Large intestine (tissue), 12 donors: ENCODE data around the gene VPS26A. TPM values are rescaled to one million over a fixed set of nuclear protein-coding genes. Genes with fewer than 3 reads are reported as not detected.

Source experiments
- DNase-seq, 2 donors: peaks; one replicate each; pipeline versions ENCODE4 v3.0.0 to v3.0.0-alpha.2; 2013
- H3K27ac ChIP-seq: one replicate; pipeline ENCODE4 v1.5.1; 2013; ENCODE audit warnings: low read length
- H3K27me3 ChIP-seq: 2 replicates; pipeline ENCODE4 v1.6.1; 2013; ENCODE audit warnings: low read length; ENCODE audit not compliant: control insufficient read depth, insufficient read depth
- H3K36me3 ChIP-seq: 2 replicates; pipeline ENCODE4 v1.6.1; 2013; ENCODE audit warnings: low read length; ENCODE audit not compliant: control insufficient read depth, insufficient read depth
- H3K4me1 ChIP-seq: one replicate; pipeline ENCODE4 v1.6.1; 2013; ENCODE audit warnings: low read length; ENCODE audit not compliant: control insufficient read depth, insufficient read depth
- H3K4me3 ChIP-seq: one replicate; pipeline ENCODE4 v1.5.1; 2013; ENCODE audit warnings: low read length
- H3K9me3 ChIP-seq: one replicate; pipeline ENCODE4 v1.6.1; 2013; ENCODE audit warnings: mild to moderate bottlenecking, low read depth, low read length, moderate library complexity; ENCODE audit not compliant: control insufficient read depth
- WGBS: methylation state at CpG from one replicate; pipeline ENCODE4 v1.1.5; 2013; ENCODE audit warnings: low lambda C conversion rate; ENCODE audit not compliant: insufficient coverage; 5-methylcytosine and 5-hydroxymethylcytosine counted together
- long read RNA-seq, 11 donors: transcript quantifications; one replicate each; lab custom pipeline, GENCODE V29; 2026
- polyA plus RNA-seq: library from polyadenylated mRNA; unstranded; fragments of 120-200 nt; gene quantifications from one replicate; pipeline ENCODE4 v1.2.1, GENCODE V29; 2013

VPS26A gene
- polyA plus RNA-seq: 57.7 TPM
- long read RNA-seq, donor 1, transcript VPS26A-201 (9 exons, 2,697 nt): major isoform, 14 of 14 reads
- long read RNA-seq, donor 1, partial matches to known transcripts: 0 of 14 reads
- long read RNA-seq, donor 1, other reads (novel, unspliced or antisense): 0 of 14 reads
- long read RNA-seq, donor 2, transcript VPS26A-201 (9 exons, 2,697 nt): major isoform, 37 of 59 reads
- long read RNA-seq, donor 2, partial matches to known transcripts: 21 of 59 reads
- long read RNA-seq, donor 2, other reads (novel, unspliced or antisense): 0 of 59 reads
- long read RNA-seq, donor 3: 0 reads
- long read RNA-seq, donor 4, partial matches to known transcripts: 0 of 1 reads
- long read RNA-seq, donor 4, other reads (novel, unspliced or antisense): 0 of 1 reads
- long read RNA-seq, donor 5, transcript VPS26A-201 (9 exons, 2,697 nt): major isoform, 16 of 16 reads
- long read RNA-seq, donor 5, partial matches to known transcripts: 0 of 16 reads
- long read RNA-seq, donor 5, other reads (novel, unspliced or antisense): 0 of 16 reads
- long read RNA-seq, donor 6, transcript VPS26A-201 (9 exons, 2,697 nt): major isoform, 18 of 25 reads
- long read RNA-seq, donor 6, partial matches to known transcripts: 7 of 25 reads
- long read RNA-seq, donor 6, other reads (novel, unspliced or antisense): 0 of 25 reads
- long read RNA-seq, donor 7, transcript VPS26A-201 (9 exons, 2,697 nt): major isoform, 5 of 15 reads
- long read RNA-seq, donor 7, partial matches to known transcripts: 9 of 15 reads
- long read RNA-seq, donor 7, other reads (novel, unspliced or antisense): 0 of 15 reads
- long read RNA-seq, donor 8, transcript VPS26A-201 (9 exons, 2,697 nt): major isoform, 27 of 76 reads
- long read RNA-seq, donor 8, partial matches to known transcripts: 49 of 76 reads
- long read RNA-seq, donor 8, other reads (novel, unspliced or antisense): 0 of 76 reads
- long read RNA-seq, donor 9, transcript VPS26A-201 (9 exons, 2,697 nt): major isoform, 17 of 24 reads
- long read RNA-seq, donor 9, partial matches to known transcripts: 7 of 24 reads
- long read RNA-seq, donor 9, other reads (novel, unspliced or antisense): 0 of 24 reads
- long read RNA-seq, donor 10, transcript VPS26A-201 (9 exons, 2,697 nt): major isoform, 18 of 28 reads
- long read RNA-seq, donor 10, partial matches to known transcripts: 10 of 28 reads
- long read RNA-seq, donor 10, other reads (novel, unspliced or antisense): 0 of 28 reads
- long read RNA-seq, donor 11, transcript VPS26A-201 (9 exons, 2,697 nt): major isoform, 17 of 30 reads
- long read RNA-seq, donor 11, partial matches to known transcripts: 13 of 30 reads
- long read RNA-seq, donor 11, other reads (novel, unspliced or antisense): 0 of 30 reads

DNA sequence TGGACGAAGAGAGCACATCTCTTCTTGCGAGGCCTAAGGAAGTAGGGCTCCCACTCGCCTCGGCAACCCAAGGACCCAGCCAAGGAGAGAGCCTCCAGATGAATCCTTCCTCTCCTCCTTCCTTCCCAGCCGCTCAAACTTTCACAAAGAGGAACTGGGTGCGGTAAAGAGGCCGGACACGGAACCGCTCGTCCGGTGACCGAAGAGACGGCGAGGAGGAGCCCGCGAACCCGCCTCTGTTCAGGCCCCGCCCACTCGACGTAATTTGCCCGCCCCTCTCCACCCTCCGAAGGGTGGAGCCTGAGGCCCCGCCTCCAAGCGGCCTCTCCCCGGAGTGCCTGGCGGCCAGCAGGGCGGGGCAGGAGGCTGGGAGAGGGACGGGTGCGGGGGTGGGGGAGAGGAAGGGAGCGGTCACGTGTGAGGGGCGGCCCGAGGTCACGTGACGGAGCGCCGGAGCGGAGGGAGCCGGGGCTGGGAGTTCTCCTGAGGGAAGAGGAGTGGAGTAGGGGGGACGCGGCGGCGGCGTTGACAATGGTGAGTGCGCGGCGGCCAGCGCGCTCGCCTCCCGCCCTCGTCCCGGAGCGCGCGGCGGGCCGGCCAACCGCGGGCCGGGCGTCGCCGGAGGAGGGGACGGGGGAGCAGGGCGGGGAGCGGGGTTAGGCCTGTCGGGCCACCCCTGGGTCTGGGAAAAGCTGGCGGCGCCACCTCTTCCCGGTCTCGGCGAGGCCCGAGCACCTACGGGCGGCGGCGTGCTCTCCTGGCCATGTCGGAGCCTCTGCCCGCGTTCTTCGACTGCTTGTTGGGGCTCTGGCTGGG, at the start of gene VPS26A:
VPS26A (plus strand) TSS at position 432 of the 816 bp plus-strand sequence; CDS start at position 532, 100 bp downstream.
- Histone ChIP-seq H3K4me3 (peak within 1 kb of the TSS; percentile 93), H3K36me3 (no peaks in the 10 kb centered on the region), H3K27me3 (no peaks in the 10 kb centered on the region), H3K27ac (peak within 1 kb of the TSS; percentile 88), H3K4me1 (peaks cover 4% of the 10 kb centered on the region), H3K9me3 (no peaks in the 10 kb centered on the region)
- WGBS: no CpG with 5 or more reads among the region's 82 CpGs
- DNase-seq: peak; percentile 99

DNA sequence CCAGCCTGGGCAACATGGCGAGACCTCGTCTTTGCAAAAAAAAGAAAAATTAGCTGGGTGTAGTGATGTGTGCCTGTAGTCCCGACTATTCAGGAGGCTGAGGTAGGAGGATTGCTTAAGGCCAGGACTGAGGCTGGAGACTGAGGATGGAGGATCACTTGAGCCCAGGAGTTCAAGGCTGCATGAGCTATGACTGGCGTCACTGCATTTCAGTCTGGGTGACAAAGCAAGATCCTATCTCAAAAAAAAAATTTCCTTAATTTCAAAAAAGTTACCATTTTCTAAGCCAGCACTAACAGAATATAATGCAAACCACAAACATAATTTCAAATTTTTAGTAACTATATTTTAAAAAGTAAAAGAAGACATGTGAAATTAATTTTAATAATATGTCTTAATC, 49.4 kb upstream of the VPS26A start:
- Histone ChIP-seq H3K9me3 (no peaks in the 10 kb centered on the region), H3K4me1 (no peaks in the 10 kb centered on the region), H3K4me3 (no peak overlapping the region), H3K27ac (no peak overlapping the region), H3K27me3 (no peaks in the 10 kb centered on the region), H3K36me3 (no peaks in the 10 kb centered on the region)
- WGBS: 100% methylated on average over 1 of the region's 4 CpGs
- no peak for DNase-seq

DNA sequence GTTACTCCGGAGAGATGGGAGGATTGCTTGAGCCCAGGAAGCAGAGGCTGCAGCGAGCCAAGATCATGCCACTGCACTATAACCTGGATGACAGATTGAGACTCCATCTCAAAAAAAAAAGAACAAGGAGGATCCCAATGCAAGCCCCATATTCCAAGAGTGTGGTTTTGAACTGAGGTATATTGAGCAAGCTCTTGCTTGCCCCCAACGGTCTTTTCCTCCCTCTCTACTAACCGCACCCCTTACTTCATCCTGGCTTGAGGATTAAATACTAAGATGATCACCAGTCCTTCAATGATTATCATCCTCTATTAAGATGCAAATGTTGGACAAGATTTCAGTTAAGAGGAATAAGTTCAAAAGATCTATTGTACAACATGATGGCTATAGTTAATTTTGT, 48.5 kb upstream of the VPS26A start:
- Histone ChIP-seq H3K4me1 (no peaks in the 10 kb centered on the region), H3K27me3 (no peaks in the 10 kb centered on the region), H3K27ac (no peak overlapping the region), H3K9me3 (no peaks in the 10 kb centered on the region), H3K36me3 (no peaks in the 10 kb centered on the region), H3K4me3 (no peak overlapping the region)
- WGBS: 100% methylated on average over 1 of the region's 4 CpGs
- no peak for DNase-seq

DNA sequence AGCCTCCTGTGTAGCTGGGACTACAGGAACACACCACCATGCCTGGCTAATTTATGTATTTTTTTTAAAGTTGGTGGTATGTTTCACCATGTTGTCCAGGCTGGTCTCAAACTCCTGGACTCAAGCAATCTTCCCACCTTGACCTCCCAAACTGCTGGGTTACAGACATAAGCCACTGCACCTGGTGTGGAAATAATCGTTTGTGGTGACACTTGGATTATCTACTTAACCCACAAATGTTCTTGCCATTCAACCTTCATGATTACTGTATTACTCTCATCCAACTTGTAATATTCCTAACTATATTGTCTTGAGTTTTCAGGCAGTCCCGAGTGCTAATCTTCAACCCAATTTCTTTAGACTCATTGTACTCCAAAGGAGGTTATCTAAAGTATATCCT, 45.7 kb upstream of the VPS26A start:
- Histone ChIP-seq H3K4me1 (no peaks in the 10 kb centered on the region), H3K27me3 (no peaks in the 10 kb centered on the region), H3K4me3 (no peak overlapping the region), H3K36me3 (no peaks in the 10 kb centered on the region), H3K9me3 (no peaks in the 10 kb centered on the region), H3K27ac (no peak overlapping the region)
- no peak for DNase-seq
- WGBS: 67% methylated on average over 1 of the region's 2 CpGs

DNA sequence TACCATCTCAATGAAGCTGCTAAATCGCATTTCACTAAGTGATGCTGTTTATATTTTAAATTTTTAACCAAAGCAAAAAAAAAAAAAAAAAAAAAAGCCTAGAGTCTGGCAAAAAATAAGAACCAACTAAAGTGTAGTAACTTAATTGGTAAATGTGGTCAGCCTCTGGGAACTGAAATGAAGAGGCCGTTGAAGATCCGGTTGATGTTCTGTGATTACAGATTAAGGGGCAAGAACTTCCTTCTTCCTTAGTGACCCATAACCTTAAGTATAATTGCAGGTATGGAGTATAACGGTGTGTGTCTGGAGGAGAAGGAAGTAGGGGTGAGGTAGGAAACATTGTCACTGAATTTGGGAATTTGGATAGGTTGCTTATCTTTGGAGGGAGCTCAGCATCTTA, 43.8 kb upstream of the VPS26A start:
- Histone ChIP-seq H3K9me3 (no peaks in the 10 kb centered on the region), H3K27ac (no peak overlapping the region), H3K27me3 (no peaks in the 10 kb centered on the region), H3K4me1 (no peaks in the 10 kb centered on the region), H3K4me3 (no peak overlapping the region), H3K36me3 (no peaks in the 10 kb centered on the region)
- no peak for DNase-seq
- no CpG with 5 or more reads among the region's 4 CpGs for WGBS

DNA sequence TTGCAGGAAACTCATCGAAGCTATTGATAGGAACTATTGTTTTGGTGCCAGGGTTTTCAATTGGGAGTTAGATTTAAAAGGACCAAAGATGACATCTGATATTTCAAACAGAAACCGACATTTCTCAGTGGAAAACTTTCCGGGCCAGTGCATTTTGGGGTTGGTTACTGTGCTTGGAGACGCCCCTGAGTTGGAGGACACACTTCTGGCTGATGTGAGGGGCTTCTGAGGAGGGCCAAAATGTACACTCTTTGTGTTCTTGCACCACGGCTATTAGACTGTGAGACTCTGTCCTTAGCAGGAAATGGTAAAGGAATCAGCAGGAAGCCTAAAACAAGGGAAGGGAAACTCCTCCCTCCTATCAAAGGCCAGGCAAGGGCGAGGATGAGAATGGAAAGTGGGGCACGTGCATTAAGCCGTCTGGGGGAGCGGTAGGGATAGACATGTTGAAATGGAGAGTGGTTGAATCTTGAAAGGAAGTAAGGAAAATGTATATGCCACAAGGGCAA, 37.9 kb upstream of the VPS26A start:
- WGBS: 100% methylated on average over 1 of the region's 9 CpGs
- Histone ChIP-seq H3K4me1 (no peaks in the 10 kb centered on the region), H3K9me3 (no peaks in the 10 kb centered on the region), H3K4me3 (no peak overlapping the region), H3K36me3 (no peaks in the 10 kb centered on the region), H3K27me3 (no peaks in the 10 kb centered on the region), H3K27ac (no peak overlapping the region)
- DNase-seq: no peak

DNA sequence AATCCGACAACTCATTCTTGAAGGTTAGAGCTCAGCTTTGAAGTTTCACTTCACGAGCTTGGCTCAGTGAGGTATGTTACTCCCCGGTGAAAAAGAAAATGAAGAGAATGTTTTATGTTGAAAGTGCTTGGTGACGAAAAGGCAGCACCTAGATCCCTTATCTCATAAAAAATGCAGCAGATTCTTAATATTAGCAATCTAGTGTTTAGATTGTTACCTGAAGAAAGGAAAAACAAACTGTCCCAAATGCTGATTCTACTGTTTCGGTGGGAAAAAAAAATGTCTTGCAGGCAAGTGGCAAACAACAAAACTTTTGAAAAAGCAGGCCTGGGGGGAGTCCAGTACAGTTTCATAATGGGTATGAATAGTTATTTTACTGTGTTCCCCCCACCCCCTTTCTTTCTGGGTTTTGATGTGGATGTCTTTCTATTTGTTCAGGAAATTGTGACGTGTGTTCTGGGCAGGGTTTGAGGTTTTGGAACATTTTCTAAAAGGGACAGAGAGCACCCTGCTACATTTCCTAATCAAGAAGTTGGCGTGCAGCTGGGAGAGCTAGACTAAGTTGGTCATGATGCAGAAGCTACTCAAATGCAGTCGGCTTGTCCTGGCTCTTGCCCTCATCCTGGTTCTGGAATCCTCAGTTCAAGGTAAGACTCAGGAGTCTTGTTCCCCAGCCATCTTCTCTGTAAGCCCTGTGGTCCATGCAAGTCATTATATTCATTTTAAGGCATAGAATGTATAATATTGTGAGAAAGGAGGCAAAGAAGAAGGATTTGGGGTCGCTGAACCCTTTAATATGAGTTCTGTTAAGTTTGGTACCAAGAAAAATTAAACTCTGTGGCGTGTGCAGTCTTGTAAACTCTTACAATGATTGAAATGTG, 36.1 kb upstream of the VPS26A start, which contains the start of gene SRGN:
SRGN (plus strand) TSS at position 514 of the 881 bp plus-strand sequence; CDS start at position 569, 55 bp downstream.
- WGBS: no CpG with 5 or more reads among the region's 10 CpGs
- H3K27ac ChIP-seq: peak within 1 kb of the TSS; percentile 32
- no peaks in the 10 kb centered on the region for H3K27me3 ChIP-seq
- H3K36me3 ChIP-seq: no peaks in the 10 kb centered on the region
- DNase-seq: peak; percentile 26 to 42
- H3K4me1 ChIP-seq: no peaks in the 10 kb centered on the region
- peak within 1 kb of the TSS; percentile 10 for H3K4me3 ChIP-seq
- H3K9me3 ChIP-seq: no peaks in the 10 kb centered on the region

DNA sequence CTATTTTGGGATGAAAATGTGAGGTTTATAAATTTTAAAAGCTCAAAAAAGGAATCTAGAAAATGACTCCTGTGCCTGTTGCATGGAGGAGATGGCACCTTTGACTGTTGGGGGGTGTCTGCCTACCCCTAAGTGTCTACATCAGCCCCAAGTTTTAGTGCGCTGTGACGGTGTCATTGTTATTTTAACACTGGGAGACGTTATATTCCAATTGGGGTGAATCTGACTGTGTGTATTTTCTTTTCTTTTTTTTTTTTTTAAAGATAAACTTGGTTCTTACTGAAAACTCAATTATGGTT, 35.6 kb upstream of the VPS26A start:
- no peaks in the 10 kb centered on the region for H3K36me3 ChIP-seq
- H3K4me1 ChIP-seq: no peaks in the 10 kb centered on the region
- no peaks in the 10 kb centered on the region for H3K27me3 ChIP-seq
- DNase-seq: no peak
- 81% methylated on average over 2 of the region's 3 CpGs for WGBS
- H3K9me3 ChIP-seq: no peaks in the 10 kb centered on the region
- H3K27ac ChIP-seq: peak overlapping the region; percentile 32
- H3K4me3 ChIP-seq: peak overlapping the region; percentile 10
